Measurements from ENCODE around the gene ELL2. TPM values are rescaled to one million over a fixed set of nuclear protein-coding genes. Genes with fewer than 3 reads are reported as not detected.

The ELL2 gene
- total and polyA plus RNA-seq, 2 of the 13 experiments (the other 11 are each of a cell fraction or from before 2014, with no cell fraction given) = 78.9 to 97.1 TPM

DNA sequence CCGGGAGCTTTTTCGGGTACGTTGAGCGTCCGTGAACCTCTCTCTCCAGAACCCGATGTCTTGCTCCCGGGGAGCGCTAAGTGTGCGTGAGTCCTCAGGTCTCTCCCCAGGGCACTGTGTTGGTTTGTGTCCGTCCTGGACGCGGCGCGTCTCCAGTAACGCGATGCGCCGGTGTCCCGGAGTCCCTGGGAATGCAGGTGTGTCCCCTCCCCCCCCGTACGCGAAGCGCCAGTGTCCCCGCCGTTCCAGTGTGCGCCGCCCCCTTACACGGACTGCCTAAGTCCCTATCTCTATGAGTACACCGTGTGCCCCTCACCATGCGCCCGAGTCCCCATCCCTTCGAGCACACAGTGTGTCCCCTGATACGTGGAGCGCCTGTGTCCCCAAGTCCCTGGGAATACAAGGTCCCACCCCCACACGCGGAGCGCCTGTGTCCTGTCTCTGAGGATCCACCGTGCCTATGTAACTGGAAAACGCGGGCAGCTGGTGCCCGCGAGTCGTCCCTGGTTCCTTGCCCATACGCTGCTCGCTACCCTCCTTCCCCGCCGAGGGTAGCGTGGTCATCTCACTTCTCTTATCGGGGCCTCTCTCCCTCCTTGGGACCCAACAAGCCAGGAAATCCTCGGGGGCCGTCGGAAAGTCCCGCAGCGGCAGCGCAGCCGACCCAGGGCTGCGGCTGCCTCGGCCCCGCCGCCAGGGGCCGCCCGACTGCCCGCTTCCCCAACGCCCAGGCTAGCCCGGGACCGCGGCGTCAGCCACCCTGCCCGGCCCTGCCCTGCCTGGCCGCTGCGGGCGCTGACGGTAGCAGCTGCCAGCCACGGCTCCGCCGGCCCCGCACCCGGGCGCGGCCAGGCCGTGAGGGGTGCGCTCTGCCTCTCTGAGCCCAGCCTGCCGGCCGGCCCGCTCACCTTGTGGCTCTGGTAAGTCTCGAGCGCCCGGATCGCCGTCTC lies 709 bp downstream of the ELL2 start (continued):
- TF ChIP-seq, protein P1, sequence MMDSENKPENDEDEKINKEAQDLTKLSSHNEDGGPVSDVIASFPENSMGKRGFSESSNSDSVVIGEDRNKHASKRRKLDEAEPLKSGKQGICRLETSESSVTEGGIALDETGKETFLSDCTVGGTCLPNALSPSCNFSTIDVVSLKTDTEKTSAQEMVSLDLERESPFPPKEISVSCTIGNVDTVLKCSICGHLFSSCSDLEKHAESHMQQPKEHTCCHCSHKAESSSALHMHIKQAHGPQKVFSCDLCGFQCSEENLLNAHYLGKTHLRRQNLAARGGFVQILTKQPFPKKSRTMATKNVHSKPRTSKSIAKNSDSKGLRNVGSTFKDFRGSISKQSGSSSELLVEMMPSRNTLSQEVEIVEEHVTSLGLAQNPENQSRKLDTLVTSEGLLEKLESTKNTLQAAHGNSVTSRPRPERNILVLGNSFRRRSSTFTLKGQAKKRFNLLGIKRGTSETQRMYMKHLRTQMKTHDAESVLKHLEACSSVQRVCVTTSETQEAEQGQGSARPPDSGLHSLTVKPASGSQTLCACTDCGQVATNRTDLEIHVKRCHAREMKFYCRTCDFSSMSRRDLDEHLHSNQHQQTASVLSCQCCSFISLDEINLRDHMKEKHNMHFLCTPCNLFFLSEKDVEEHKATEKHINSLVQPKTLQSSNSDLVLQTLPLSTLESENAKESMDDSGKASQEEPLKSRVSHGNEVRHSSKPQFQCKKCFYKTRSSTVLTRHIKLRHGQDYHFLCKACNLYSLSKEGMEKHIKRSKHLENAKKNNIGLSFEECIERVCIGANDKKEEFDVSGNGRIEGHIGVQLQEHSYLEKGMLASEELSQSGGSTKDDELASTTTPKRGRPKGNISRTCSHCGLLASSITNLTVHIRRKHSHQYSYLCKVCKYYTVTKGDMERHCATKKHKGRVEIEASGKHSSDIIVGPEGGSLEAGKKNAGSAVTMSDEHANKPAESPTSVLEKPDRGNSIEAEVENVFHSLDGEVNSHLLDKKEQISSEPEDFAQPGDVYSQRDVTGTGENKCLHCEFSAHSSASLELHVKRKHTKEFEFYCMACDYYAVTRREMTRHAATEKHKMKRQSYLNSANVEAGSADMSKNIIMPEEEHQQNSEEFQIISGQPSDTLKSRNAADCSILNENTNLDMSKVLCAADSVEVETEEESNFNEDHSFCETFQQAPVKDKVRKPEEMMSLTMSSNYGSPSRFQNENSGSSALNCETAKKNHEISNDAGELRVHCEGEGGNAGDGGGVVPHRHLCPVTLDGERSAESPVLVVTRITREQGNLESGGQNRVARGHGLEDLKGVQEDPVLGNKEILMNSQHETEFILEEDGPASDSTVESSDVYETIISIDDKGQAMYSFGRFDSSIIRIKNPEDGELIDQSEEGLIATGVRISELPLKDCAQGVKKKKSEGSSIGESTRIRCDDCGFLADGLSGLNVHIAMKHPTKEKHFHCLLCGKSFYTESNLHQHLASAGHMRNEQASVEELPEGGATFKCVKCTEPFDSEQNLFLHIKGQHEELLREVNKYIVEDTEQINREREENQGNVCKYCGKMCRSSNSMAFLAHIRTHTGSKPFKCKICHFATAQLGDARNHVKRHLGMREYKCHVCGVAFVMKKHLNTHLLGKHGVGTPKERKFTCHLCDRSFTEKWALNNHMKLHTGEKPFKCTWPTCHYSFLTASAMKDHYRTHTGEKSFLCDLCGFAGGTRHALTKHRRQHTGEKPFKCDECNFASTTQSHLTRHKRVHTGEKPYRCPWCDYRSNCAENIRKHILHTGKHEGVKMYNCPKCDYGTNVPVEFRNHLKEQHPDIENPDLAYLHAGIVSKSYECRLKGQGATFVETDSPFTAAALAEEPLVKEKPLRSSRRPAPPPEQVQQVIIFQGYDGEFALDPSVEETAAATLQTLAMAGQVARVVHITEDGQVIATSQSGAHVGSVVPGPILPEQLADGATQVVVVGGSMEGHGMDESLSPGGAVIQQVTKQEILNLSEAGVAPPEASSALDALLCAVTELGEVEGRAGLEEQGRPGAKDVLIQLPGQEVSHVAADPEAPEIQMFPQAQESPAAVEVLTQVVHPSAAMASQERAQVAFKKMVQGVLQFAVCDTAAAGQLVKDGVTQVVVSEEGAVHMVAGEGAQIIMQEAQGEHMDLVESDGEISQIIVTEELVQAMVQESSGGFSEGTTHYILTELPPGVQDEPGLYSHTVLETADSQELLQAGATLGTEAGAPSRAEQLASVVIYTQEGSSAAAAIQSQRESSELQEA (CRISPR knock-in tag; IDR thresholded peaks at IDR 0.05; ENCODE audit: not compliant biosample characterization) = no peak
- TF ChIP-seq, protein P2, sequence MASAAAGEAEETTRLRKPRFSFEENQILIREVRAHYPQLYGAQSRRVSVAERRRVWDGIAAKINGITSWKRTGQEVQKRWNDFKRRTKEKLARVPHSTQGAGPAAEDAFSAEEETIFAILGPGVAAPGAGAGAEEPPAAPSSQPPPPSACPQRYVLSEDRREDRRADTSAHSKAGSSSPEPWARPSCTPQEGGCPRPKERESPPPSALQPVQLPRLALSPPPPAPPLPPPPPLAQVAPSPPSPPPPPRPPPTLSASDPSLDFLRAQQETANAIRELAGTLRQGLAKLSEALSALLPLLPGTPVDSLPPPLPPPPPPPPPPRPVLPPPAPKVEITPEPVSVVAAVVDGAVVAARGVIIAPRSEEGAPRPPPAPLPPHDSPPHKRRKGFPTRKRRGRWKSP (CRISPR knock-in tag; IDR thresholded peaks at IDR 0.05) = 0 out of 2 replicates have a peak, but pooled peaks have one; percentile 54
- TF ChIP-seq ZSCAN20 (CRISPR knock-in tag; IDR thresholded peaks at IDR 0.05; ENCODE audit: borderline replicate concordance) = 0 out of 2 replicates have a peak, but pooled peaks have one; percentile 47
- TF ChIP-seq, protein P3, sequence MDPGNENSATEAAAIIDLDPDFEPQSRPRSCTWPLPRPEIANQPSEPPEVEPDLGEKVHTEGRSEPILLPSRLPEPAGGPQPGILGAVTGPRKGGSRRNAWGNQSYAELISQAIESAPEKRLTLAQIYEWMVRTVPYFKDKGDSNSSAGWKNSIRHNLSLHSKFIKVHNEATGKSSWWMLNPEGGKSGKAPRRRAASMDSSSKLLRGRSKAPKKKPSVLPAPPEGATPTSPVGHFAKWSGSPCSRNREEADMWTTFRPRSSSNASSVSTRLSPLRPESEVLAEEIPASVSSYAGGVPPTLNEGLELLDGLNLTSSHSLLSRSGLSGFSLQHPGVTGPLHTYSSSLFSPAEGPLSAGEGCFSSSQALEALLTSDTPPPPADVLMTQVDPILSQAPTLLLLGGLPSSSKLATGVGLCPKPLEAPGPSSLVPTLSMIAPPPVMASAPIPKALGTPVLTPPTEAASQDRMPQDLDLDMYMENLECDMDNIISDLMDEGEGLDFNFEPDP (CRISPR knock-in tag; conservative IDR thresholded peaks at IDR 0.05) = 0 out of 2 replicates have a peak, but pooled peaks have one; percentile 64
- TF ChIP-seq, protein P4, sequence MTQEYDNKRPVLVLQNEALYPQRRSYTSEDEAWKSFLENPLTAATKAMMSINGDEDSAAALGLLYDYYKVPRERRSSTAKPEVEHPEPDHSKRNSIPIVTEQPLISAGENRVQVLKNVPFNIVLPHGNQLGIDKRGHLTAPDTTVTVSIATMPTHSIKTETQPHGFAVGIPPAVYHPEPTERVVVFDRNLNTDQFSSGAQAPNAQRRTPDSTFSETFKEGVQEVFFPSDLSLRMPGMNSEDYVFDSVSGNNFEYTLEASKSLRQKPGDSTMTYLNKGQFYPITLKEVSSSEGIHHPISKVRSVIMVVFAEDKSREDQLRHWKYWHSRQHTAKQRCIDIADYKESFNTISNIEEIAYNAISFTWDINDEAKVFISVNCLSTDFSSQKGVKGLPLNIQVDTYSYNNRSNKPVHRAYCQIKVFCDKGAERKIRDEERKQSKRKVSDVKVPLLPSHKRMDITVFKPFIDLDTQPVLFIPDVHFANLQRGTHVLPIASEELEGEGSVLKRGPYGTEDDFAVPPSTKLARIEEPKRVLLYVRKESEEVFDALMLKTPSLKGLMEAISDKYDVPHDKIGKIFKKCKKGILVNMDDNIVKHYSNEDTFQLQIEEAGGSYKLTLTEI (CRISPR knock-in tag; conservative IDR thresholded peaks at IDR 0.05) = no peak
- no peak for TF ChIP-seq PAF1 (CRISPR knock-in tag; IDR thresholded peaks at IDR 0.05)
- TF ChIP-seq RFXAP (CRISPR knock-in tag; IDR thresholded peaks at IDR 0.05; ENCODE audit: borderline replicate concordance) = 0 out of 2 replicates have a peak, but pooled peaks have one; percentile 66
- TF ChIP-seq CCDC6 (CRISPR knock-in tag; IDR thresholded peaks at IDR 0.05) = 0 out of 2 replicates have a peak, but pooled peaks have one; percentile 56
- peak; percentile 24 for TF ChIP-seq HNRNPLL (IDR thresholded peaks at IDR 0.05; ENCODE audit: low read depth, low read length, poor library complexity, severe bottlenecking)
- no peak for TF ChIP-seq ZNF354B (CRISPR knock-in tag; IDR thresholded peaks at IDR 0.05)
- no peak; a peak in 1 of 4 replicates for TF ChIP-seq KLF16 (CRISPR knock-in tag; IDR thresholded peaks at IDR 0.05)

All from HepG2 (cell line).